ENCODE results near the gene SEMA4B.
A peak's percentile ranks its signal among the peaks of the same experiment; 100 is the strongest.
"Not testable (repeated sequence)": the region's sequence is repeated elsewhere in the genome, so short reads cannot be mapped to it uniquely, and the experiment has no call there.

SEMA4B gene, protein sequence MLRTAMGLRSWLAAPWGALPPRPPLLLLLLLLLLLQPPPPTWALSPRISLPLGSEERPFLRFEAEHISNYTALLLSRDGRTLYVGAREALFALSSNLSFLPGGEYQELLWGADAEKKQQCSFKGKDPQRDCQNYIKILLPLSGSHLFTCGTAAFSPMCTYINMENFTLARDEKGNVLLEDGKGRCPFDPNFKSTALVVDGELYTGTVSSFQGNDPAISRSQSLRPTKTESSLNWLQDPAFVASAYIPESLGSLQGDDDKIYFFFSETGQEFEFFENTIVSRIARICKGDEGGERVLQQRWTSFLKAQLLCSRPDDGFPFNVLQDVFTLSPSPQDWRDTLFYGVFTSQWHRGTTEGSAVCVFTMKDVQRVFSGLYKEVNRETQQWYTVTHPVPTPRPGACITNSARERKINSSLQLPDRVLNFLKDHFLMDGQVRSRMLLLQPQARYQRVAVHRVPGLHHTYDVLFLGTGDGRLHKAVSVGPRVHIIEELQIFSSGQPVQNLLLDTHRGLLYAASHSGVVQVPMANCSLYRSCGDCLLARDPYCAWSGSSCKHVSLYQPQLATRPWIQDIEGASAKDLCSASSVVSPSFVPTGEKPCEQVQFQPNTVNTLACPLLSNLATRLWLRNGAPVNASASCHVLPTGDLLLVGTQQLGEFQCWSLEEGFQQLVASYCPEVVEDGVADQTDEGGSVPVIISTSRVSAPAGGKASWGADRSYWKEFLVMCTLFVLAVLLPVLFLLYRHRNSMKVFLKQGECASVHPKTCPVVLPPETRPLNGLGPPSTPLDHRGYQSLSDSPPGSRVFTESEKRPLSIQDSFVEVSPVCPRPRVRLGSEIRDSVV
- 3.4 to 17.7 (median 6.7) reads per million in 9 experiments for total RNA-seq

GRCh38 chr15:90201130-90201943, at the start of gene SEMA4B:
Gene SEMA4B, plus strand, starts transcription at chr15:90201330. Its CDS starts 249 bp downstream, at chr15:90201579.
- DNase-seq, result peak; percentile 59 to 67 (median 67)
- no peaks in the 10 kb centered on the region for H3K27me3 Mint-ChIP-seq
- peak within 1 kb of the TSS; percentile 88 to 92 for H3K4me3 Mint-ChIP-seq
- ATAC-seq (replicated peaks), result peak; percentile 90
- no peaks in the 10 kb centered on the region for H3K36me3 Mint-ChIP-seq (ENCODE audit: insufficient read depth)
- H3K27ac Mint-ChIP-seq, result peak within 1 kb of the TSS; percentile 78 to 93
- peaks cover 19 to 23% of the 10 kb centered on the region in 2 donors for H3K4me1 Mint-ChIP-seq (ENCODE audit: low read depth in 2 of 2)
- H3K9me3 Mint-ChIP-seq, result no peaks in the 10 kb centered on the region

DNA sequence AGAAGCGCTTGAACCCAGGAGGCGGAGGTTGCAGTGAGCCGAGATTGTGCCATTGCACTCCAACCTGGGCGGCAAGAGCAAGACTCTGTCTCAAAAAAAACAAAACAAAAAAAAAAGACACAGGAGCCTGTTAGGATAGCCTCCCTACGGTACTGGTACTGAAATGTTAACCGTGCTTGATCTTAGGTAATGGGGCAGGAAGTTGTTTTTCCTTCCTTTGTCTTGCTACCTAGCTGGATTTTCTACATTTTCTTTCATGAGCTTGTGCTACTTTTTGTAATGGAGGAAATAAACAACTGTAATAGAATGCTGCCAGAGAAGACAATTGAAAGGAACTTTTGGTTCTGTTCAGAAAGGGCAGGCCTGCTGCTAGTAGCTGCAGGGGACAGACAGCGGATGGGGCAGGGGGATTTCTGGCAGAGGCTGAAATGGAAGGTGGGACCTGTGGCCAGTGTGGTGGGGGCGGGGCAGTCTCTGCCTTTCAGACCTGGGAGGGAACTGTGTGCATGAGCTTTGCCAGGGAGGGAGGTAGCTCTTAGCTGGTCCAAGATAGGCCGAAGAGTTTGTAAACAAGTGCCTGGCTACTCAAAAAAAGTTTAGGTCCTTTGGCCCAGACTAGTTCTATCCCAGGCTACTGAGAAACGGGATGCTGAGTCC, 49.0 kb upstream of the SEMA4B start:
- ATAC-seq (replicated peaks) (no peak), DNase-seq (no peak)
- Mint-ChIP-seq H3K27ac (no peak overlapping the region), H3K36me3 (ENCODE audit: insufficient read depth) (no peaks in the 10 kb centered on the region), H3K4me1 (ENCODE audit: low read depth in 2 of 2) (no peaks in the 10 kb centered on the region), H3K4me3 (no peak overlapping the region), H3K9me3 (no peaks in the 10 kb centered on the region), H3K27me3 (no peaks in the 10 kb centered on the region)

GRCh38 chr15:90153658-90154057, 47.5 kb upstream of the SEMA4B start:
- no peak for ATAC-seq (replicated peaks)
- Mint-ChIP-seq H3K27me3 (no peaks in the 10 kb centered on the region), H3K9me3 (no peaks in the 10 kb centered on the region), H3K27ac (no peak overlapping the region), H3K4me3 (no peak overlapping the region), H3K4me1 (ENCODE audit: low read depth in 2 of 2) (peaks cover 4 to 10% of the 10 kb centered on the region in 2 donors), H3K36me3 (ENCODE audit: insufficient read depth) (no peaks in the 10 kb centered on the region)
- DNase-seq, result no peak

- no peak for DNase-seq
- H3K36me3 Mint-ChIP-seq (ENCODE audit: insufficient read depth), result no peaks in the 10 kb centered on the region
- ATAC-seq (replicated peaks), result no peak
- no peak overlapping the region for H3K4me3 Mint-ChIP-seq
- H3K27ac Mint-ChIP-seq, result no peak overlapping the region
- H3K9me3 Mint-ChIP-seq, result no peaks in the 10 kb centered on the region
- peaks cover 4 to 10% of the 10 kb centered on the region in 2 donors for H3K4me1 Mint-ChIP-seq (ENCODE audit: low read depth in 2 of 2)
- no peaks in the 10 kb centered on the region for H3K27me3 Mint-ChIP-seq
Measured at GRCh38 chr15:90154246-90154645, 46.9 kb upstream of the SEMA4B start.

DNA sequence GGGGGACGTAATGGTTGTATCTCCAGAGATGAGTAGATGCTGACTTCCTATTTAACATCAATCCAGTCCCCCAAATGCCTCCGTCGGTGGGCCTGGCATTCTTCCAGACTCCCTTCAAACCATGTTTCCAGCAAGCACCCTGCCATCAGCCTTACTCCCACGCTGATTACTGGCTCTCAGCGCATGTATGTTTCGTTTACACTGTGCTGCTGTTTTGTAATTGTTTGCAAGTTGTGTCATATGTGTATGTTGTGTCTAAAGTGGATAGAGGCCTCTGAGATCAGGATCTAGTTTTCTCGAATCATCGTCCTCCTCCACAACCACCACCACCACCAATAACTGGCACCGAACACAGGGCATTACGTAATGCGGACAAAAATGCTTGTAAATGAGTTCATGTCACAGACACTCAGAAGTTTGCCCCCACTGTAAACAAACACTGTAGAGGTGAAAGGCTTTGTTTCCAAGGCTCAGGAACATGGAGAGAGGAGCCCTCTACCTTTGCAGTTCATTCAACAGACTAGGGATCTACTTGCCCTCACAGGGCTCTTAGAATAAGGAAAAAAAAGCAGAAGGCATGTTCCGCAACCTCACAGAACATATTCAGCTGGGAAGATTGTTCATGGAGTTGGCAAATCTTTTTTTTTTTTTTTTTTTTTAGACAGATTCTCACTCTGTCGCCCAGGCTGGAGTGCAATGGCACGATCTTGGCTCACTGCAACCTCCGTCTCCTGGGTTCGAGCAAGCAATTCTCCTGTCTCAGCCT, 46.1 kb upstream of the SEMA4B start:
- DNase-seq (no peak), ATAC-seq (replicated peaks) (no peak)
- Mint-ChIP-seq H3K27me3 (no peaks in the 10 kb centered on the region), H3K27ac (no peak overlapping the region), H3K36me3 (ENCODE audit: insufficient read depth) (no peaks in the 10 kb centered on the region), H3K4me3 (no peak overlapping the region), H3K4me1 (ENCODE audit: low read depth in 2 of 2) (peaks cover 4 to 10% of the 10 kb centered on the region in 2 donors), H3K9me3 (no peaks in the 10 kb centered on the region)

DNA sequence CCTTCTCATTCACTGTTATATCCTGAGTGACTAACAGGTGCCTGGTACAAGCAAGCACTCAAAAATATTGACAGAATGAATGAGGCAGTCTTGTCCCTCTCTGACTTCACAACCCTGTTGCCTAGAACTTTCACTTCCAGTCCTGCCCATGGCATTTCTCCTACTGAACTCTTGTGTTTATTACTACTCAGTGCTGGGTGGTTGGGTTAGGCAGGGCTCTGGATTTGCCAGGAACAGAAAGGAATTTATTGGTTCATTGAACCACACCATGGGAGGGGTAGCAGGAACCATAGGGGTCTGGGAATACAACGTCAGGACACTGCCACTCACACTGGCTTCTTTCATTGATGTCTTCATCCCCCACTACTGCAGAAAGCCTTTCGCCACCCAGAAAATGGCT, 41.9 kb upstream of the SEMA4B start:
- peak overlapping the region; percentile 44 to 67 for H3K27ac Mint-ChIP-seq
- DNase-seq (no peak), ATAC-seq (replicated peaks) (no peak)
- no peaks in the 10 kb centered on the region for H3K36me3 Mint-ChIP-seq (ENCODE audit: insufficient read depth)
- H3K4me3 Mint-ChIP-seq, result no peak overlapping the region
- no peaks in the 10 kb centered on the region for H3K9me3 Mint-ChIP-seq
- peaks cover 4 to 10% of the 10 kb centered on the region in 2 donors for H3K4me1 Mint-ChIP-seq (ENCODE audit: low read depth in 2 of 2)
- H3K27me3 Mint-ChIP-seq, result peaks cover 0 to 17% of the 10 kb centered on the region in 2 donors

DNA sequence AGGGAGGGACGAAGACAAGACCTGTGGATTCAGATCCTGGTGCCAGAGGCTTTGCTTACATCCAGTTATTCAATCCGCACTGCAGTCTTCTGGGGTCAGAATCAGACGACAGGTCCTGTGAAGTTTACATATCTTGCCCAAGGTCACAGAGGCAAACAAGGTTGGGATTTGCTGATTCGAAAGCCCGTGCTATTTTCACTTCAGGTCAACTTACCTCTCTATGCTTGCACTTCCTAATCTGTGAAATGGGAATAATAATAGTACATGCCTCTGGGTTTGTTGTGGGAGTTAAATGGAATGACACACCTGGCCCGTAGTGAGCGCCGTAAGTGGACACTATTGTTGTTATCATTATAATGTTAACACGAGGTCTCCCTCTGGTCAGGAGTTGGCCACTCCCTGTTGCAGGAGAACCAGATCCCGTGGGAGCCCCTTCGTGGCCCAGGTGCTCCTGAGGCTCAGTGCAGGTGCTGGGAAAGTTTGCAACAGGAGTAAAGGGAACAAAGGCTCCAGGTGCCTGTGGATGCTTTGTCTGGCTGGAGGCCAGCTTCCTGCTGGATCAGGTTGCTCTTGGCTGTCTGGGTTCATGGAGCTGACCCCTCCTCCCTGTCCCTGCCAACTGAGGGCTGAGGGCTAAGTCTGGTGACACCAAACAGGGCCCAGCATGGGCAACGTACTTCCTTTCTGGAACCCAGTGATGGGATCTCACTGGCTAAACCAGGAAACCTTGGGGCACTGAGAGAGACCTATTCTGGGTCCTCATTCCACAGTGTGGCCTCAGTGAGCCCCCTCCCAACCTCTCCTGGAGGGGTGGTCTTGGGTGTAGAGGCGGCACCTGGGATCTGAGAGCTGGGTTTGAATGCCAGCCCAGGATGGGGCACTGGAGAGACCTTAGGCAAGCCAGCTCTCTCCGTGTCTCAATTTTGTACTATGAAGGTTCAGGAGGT, 40.1 kb upstream of the SEMA4B start:
- peaks cover 4 to 10% of the 10 kb centered on the region in 2 donors for H3K4me1 Mint-ChIP-seq (ENCODE audit: low read depth in 2 of 2)
- no peak overlapping the region for H3K27ac Mint-ChIP-seq
- no peaks in the 10 kb centered on the region for H3K36me3 Mint-ChIP-seq (ENCODE audit: insufficient read depth)
- no peak for DNase-seq
- no peaks in the 10 kb centered on the region for H3K9me3 Mint-ChIP-seq
- ATAC-seq (replicated peaks), result no peak
- peaks cover 0 to 17% of the 10 kb centered on the region in 2 donors for H3K27me3 Mint-ChIP-seq
- H3K4me3 Mint-ChIP-seq, result no peak overlapping the region

GRCh38 chr15:90161950-90162361, 39.2 kb upstream of the SEMA4B start:
- Mint-ChIP-seq H3K4me1 (ENCODE audit: low read depth in 2 of 2) (peaks cover 4 to 10% of the 10 kb centered on the region in 2 donors), H3K9me3 (no peaks in the 10 kb centered on the region)
- ATAC-seq (replicated peaks), result no peak

GRCh38 chr15:90162956-90163355, 38.2 kb upstream of the SEMA4B start:
- no peak for DNase-seq
- no peak for ATAC-seq (replicated peaks)
- H3K4me1 Mint-ChIP-seq (ENCODE audit: low read depth in 2 of 2), result peaks cover 3 to 7% of the 10 kb centered on the region in 2 donors
- H3K36me3 Mint-ChIP-seq (ENCODE audit: insufficient read depth), result no peaks in the 10 kb centered on the region
- H3K27ac Mint-ChIP-seq, result no peak overlapping the region
- peaks cover 0 to 17% of the 10 kb centered on the region in 2 donors for H3K27me3 Mint-ChIP-seq
- no peak overlapping the region for H3K4me3 Mint-ChIP-seq
- H3K9me3 Mint-ChIP-seq, result no peaks in the 10 kb centered on the region

More at GRCh38 chr15:90161950-90162361, 39.2 kb upstream of the SEMA4B start:
- Mint-ChIP-seq H3K36me3 (ENCODE audit: insufficient read depth) (no peaks in the 10 kb centered on the region), H3K4me3 (no peak overlapping the region), H3K27ac (no peak overlapping the region), H3K27me3 (peaks cover 0 to 17% of the 10 kb centered on the region in 2 donors)
- no peak for DNase-seq

GRCh38 chr15:90164239-90164638, 36.9 kb upstream of the SEMA4B start:
- not testable (repeated sequence) for ATAC-seq (replicated peaks); H3K36me3 Mint-ChIP-seq (ENCODE audit: insufficient read depth); H3K4me3 Mint-ChIP-seq; H3K27ac Mint-ChIP-seq; H3K4me1 Mint-ChIP-seq (ENCODE audit: low read depth in 2 of 2); DNase-seq; H3K9me3 Mint-ChIP-seq
- peaks cover 0 to 17% of the 10 kb centered on the region in 2 donors for H3K27me3 Mint-ChIP-seq

- H3K4me3 Mint-ChIP-seq, result no peak overlapping the region
- no peak for DNase-seq
- no peak overlapping the region for H3K27ac Mint-ChIP-seq
- H3K27me3 Mint-ChIP-seq, result peaks cover 0 to 17% of the 10 kb centered on the region in 2 donors
- no peak for ATAC-seq (replicated peaks)
- H3K9me3 Mint-ChIP-seq, result no peaks in the 10 kb centered on the region
- H3K4me1 Mint-ChIP-seq (ENCODE audit: low read depth in 2 of 2), result no peaks in the 10 kb centered on the region
- no peaks in the 10 kb centered on the region for H3K36me3 Mint-ChIP-seq (ENCODE audit: insufficient read depth)
Measured at GRCh38 chr15:90165157-90165556, 36.0 kb upstream of the SEMA4B start.

All from effector memory CD8-positive, alpha-beta T cell (primary cell).